GM19438 (cell line): Measurements from ENCODE around the gene CDC42.
"Not testable (repeated sequence)": the region's sequence is repeated elsewhere in the genome, so short reads cannot be mapped to it uniquely, and the experiment has no call there.

ENCODE experiments used
- ATAC-seq: cut with Tn5 transposase; IDR thresholded peaks from one replicate; pipeline ENCODE4 v1.9.1; 2021; ENCODE audit warnings: low read depth; ENCODE audit not compliant: unreplicated experiment

CDC42 gene

DNA sequence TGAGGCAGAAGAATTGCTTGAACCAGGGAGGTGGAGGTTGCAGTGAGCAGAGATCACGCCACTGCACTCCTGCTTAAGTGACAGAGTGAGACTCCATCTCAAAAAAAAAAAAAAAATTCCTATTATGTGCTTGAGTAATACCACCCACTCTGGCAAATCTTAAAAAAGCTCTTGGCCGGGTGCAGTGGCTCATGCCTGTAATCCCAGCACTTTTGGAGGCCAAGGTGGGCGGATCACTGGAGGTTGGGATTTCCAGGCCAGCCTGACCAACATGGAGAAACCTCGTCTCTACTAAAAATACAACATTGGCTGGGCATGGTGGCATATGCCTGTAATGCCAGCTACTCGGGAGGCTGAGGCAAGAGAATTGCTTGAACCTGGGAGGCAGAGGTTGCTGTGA is 17.7 kb upstream of the CDC42 start:
- not testable (repeated sequence) for ATAC-seq

DNA sequence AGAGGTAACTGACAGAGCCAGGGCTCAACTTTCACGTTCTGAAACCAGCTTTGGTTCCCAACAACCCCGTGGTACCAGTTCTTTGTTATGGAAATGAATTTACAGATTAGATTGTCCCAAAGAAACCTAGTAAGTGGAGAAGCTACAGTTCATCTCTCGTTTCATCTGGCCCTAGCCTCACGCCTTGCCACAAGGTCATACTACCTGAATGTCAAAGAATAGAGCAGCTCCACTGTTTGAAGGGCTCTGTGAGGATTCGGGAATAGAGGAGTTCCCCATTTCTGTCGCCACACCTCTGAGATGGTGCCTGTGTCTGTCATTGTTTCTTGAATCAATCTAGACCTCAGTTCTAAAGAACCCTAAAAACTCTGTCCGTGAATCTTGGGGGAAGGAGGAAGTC is 15.0 kb upstream of the CDC42 start:
- ATAC-seq: no peak

DNA sequence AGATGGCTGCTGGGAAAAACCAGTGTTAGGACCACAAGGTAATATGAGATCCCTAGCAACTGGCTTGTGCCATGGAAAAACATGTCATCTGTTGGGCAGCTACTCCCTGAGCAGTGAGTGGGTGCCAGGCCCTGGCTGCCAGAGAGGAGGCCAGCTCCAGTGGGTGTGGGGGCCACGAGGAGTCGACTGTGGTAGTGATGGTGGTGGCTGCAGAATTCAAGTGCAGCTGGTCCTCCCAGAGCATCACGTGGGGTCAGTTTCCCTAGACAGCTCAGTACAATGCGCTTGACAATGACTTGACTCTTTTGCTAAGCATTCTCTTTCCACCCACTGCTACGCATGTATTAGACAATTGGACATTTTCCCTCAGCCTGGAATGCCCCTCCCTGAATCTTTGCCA is 14.5 kb upstream of the CDC42 start:
- no peak for ATAC-seq

DNA sequence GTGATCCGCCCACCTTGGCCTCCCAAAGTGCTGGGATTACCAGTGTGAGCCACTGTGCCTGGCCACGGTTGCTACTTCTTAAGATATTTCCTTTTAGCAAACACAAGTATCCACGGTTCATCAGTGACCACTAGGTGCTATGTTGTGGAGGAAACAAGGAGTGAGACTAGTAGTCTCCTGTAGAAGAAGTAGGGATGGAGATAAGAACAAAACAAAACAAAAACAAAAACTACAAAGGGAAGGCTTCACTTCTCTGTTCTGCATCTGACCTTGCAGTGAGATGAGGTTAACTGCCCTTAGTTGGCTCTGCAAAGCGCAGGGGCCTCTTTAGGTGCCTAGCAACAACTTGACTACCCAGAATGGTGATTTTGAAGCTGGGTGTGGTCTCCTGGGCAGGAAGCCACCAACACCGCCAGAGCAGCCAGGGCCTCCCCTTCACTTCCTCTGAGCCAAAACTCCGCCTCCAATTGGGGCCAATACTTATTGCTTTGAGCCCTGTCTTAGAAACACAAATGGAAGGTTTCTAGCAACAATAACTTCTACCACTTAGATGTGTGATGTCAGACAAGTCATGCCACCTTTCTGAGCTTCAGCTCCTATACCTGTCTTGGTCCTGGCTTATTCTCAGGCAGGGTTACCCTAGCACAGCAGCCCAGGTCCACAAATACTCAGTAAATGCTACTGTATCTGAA is 12.8 kb upstream of the CDC42 start:
- ATAC-seq: peak; percentile 98

DNA sequence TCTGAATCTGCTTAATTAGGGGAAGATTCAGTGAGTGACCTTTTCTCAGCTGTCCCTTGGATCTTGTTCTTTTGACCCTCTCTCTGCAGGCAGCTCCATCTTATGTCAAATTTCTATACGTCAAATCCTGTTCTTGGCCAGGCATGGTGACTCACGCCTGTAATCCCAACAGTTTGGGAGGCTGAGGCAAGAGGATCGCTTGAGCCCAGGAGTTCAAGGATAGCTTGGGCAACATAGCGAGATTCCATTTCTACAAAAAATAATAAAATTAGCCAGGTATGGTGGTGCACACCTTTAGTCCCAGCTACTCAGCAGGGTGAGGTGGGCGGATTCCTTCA is 12.3 kb upstream of the CDC42 start:
- ATAC-seq: no peak

DNA sequence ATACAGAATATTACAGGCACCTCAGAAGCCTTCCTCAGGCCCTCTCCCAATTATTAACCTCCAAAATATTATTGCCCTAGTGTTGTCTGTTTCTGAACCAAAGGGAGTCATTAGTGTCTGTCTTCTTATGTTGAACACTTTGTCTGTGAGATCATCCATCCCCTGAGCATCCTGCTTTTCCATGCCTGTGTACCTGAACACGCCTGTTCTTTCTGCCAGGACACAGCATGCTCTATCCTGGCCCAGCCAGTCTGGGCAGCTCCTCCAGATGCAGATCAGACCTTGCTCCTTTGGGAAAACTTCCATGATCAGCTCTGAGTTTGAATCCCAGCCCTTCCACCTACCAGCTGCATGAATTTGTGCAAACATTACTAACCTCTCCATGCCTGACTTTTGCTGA is 11.0 kb upstream of the CDC42 start:
- no peak for ATAC-seq

DNA sequence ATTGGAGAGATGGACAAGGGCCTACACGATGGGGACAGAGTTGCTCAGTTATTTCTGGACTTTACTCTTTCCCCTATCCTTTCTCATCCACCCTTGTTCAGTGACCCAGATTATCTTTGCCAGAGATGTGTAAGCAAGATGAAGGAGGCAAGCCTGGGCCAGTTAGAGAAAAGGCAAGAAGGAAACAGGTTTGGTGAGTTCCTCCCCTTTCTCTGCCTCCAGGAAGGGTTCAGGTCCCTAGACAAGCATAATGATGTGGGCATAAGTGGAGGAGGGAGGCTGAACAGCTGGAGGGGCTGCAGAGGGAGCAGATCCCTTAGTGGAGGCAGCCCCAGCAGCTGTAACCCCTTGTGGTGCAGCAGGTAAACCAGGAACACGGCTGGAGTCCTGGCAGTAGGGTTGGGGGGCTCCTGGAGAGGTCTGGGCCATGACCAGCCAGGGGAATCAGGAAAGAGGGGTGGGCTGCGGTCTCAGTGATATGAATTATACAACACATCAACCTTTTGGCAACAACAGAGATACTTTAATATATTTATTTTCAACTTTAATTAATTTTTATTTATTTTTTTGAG is 9.2 kb upstream of the CDC42 start:
- no peak for ATAC-seq

DNA sequence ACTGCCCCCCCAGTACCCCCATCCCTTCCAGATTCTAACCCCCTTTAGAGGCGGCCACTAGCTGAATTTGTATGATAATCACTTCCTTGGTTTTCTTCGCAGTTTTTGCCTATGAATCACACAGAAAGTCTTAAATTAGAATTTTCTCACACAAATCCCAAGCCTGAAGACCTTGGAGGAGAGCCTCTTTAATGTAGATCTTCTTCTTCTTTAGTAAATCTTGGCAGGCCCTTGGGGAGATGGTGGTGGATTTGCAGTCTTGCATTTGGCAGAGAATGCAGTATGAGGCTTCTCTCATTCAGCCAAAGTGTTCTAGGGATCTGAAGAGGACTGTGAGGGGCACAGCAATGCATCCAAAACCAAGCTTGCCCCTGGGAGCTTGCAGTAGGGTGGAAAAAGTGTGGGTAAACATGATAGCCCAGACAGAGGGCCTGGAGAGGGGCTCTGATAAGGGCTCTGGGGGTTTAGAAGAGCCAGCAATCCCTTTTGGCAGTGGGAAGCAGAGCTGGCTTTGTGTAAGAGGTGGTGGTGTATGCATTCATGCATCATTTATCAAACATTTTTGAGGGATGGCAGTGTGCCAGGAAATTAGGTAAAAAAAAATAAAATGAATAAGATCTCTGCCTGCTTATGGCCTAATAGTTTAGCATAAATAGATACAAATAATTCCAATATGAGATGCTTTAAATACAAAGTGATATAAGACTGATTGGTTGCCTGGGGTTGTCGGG is 7.7 kb upstream of the CDC42 start:
- ATAC-seq: no peak

DNA sequence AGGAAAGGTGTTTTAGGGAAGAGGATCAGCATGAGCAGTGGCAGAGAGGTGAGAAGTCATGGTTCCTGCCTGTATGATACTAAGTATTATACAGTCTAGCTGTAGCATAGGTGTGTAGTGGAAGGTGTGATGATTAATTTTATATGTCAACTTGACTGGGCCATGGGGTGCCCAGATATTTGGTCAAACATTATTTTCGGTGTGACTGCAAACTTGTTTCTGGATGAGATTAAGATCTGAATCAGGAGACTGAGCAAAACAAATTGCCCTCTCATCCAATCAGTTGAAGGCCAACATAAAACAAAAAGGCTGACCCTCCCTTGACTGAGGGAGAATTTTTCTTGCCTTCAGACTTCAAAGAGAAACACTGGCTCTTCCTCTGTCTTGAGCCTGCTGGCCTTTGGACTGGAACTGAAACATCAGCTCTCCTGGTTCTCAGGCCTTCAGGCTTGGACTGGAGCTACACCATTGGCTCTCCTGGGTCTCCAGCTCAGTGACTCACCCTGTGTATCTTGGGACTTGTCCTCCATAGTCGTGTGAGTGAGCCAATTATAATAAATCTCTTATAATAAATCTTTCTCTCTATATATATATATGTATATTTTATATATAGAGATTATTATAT is 6.8 kb upstream of the CDC42 start:
- no peak for ATAC-seq

DNA sequence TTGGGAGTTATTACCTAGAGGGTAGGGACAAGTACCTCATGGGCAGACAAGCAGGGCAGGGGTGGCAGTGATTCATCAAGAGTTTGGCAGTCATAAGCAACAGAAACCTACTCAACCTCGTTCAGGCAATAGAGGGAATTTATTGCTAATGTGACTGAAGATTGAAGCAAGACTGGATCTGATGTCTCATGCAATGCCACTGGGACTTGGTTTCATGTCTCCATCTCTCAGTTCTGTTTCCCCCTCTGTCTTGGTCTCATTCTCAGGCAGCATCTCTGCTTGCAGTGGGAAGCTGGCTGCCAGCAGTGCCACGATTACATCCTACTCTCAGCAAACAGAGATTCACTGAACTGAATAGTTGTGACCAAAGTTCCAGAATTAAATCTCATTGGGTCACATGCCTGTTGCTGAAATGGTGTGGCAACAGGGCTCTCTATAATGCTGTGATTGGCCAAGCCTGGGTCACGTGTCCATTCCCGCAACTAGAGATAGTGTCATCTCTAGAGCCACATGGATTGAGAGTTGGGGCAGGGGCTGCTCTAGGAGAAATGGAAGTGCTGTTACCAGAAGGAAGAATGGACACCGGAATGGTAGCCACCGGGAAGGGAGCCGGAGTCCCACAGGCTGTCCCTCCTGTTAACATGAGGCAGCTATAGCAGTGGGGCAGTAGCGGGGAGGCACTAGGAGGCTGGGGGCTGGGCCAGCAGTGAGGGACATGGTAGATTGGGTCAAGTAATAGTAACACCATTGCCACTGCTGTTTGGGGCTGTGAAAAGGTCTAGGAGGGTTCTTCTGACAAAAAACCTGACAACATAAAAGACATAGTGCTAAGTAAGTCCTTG is 3.9 kb upstream of the CDC42 start:
- ATAC-seq: no peak

DNA sequence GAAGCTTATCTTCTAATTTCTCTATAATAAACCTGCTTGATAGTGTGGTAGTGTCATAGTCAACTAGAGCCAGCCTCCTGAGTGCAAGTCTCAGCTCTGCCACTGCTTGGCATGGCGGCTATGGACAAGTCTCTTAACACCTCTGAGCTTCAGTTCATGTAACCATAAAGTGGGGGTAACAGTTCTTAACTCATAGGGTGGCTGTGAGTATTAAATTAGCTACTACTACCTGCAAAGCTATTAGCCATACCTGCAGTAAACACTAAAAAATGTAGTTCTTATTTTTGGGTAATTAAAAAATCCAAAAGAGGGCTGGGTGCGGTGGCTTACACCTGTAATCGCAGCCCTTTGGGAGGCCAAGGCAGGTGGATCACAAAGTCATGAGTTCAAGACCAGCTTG is 2.2 kb upstream of the CDC42 start:
- ATAC-seq: no peak

DNA sequence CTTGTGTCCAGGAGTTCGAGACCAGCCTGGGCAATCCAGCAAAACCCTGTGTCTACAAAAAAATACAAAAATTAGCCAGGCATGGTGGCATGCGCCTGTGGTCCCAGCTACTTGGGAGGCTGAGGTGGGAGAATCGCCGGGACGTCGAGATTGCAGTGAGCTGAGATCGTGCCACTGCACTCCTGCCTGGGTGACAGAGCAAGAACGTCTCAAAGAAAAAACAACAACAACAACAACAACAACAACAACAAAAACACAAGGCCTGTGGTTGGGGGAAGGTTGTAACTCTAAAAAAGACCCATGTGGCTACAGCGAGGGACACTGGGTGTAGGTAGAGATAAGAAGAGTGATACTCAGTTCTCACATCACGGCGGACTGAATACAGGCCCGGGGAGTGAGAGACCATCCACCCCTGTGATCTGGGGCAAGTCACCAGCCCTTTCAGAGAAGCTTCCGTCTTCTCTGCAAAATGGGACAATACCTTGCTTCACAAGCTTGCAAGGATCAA is 848 bp upstream of the CDC42 start:
- ATAC-seq: no peak

DNA sequence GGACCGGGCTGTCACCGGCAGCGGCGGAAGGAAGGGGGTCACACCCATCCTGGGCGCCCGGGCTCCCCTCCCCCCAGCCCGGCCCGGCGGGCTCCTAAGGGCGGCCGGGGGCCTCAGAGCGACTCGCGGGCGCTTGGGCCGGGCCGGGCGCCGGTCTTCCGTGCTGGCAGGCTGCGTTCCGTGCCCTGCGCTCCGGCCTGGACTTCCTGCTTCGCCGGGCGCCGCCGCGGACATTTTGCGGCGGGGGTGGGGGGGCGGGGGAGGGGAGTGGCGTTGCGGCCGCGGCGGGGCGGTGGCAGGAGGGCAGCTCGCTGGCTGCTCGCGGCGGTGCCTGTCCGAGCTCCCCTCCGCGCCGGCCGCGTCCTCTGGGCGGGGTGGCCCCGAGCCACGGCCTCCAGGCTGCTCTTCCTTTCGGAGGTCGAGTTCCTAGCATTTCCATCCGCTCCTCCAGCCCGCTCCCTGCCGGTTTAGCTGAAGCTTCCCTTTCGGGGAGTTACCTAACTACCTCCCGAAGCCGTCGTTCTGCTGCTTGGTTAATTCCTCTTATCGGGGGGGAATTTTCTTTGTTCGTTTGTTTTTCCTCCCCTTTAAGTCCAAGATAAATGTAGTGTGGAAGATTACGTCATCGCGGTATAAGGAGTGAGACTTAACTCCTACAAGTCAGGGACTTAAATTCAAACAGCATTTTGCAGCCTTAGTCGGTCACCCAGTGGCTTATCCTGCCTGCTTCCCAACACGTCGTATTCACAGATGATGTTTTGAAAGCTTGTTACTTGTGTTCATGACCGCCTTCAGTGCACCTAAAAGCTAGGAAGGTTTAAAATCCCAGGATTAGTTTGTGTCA is 730 bp downstream of the CDC42 start:
- peak; percentile 32 for ATAC-seq

DNA sequence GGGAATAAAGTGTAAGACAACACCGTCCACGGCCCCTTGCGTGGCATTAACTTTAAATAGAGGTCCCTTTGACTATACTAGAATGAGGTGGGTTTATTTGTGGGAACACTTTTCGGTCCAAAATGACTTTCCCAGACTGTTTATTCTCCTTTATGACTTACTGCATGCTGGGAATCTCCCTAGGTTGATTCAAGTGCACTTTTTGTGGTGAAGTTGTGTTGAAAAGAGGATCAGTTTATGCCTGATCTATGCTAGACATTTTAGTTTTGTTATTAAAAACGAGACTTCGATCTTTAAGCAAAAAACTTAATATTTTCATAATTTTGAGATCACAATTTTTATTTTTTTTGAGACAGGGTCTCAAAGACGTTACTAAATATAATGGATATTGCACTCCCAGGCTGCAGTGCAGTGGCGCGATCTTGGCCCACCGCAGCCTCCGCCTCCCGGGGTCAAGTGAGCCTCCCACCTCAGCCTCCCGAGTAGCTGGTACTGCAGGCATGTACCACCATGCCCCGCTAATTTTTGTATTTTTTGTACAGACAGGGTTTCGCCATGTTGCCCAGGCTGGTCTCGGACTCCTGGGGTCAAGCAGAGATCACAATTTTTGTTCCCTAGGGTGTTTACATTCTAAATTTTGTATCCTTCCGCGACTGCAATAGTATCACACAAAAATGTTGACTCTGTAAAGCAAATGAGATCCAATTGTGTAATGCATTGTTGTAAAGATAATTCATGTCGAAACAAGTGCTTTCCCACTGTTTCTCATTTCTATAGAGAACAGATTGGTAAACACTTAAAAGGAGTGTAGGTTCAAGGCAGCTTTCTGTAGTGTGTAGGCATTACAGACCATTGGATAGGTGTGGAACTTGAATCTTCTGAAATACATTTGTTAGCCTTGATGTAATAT is 1.6 kb downstream of the CDC42 start:
- ATAC-seq: no peak

DNA sequence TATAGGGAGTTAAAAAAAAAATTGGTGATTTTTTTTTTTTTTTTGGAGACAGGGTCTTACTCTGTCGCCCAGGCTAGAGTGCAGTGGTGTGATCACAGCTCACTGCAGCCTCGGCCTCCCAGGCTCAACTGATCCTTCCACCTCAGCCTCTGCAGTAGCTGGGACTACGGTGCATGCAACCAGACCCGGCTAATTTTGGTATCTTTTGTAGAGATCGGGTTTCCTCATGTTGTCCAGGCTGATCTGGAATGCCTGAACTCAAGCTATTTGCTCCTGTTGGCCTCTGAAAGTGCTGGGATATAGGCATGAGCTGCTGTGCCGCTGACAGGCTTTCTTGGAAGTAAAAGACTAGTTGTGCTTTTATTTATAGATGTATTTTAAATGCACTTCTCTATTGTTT is 3.0 kb downstream of the CDC42 start:
- no peak for ATAC-seq

DNA sequence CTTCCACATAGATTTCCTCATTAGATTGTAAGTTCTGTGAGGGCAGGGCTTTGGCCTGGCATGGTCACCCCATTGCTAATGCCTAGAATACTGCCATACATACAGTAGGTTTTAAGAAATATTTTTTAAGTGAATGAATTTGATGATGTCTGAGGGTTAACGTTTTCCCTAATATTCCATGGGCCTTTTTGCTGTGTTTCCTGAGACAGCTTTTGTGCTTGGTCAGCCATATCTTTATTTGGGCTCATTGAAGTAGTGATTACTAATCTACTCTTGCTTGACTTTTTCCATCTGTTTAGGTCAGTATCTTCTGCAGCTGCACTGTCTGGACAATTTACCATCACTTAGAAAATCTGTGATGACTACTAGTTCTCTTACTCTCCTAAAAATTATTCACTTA is 3.5 kb downstream of the CDC42 start:
- ATAC-seq: no peak

DNA sequence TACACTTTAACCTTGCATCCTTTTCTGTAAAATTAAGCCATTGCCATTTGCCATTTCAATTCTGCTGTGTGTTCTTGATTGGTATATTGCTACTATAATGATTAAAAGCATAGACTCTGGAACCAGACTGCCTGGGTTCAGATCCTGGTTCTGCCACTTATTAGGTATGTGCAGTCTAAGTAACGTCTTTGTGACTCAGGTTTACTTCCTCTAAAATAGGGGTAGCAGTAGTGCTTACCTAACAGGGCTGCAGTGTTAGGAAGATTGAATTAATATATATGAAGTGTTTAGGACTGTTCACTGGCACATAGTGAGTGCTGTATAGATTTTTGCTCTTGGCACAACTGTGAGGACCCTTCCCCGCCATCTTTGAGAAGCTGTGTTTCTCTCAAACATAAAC is 4.4 kb downstream of the CDC42 start:
- ATAC-seq: no peak

DNA sequence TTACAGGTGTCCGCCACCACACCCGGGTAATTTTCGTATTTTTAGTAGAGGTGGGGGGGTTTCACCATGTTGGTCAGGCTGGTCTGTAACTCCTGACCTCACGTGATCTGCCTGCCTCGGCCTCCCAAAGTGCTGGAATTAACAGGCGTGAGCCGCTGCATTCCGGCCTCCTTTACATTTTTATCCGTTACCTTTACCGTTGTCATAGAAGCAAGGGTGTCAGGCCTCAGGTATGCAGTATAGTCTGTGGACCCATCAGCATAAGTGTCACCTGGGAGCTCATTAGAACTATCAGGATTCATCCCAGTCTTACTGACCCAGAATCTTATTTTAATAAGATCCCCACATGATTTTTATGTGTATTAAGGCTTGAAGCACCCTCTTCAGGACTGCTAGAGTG is 5.4 kb downstream of the CDC42 start:
- no peak for ATAC-seq
